ENCODE data around the gene EML3. TPM values are rescaled to one million over a fixed set of nuclear protein-coding genes. Genes with fewer than 3 reads are reported as not detected.

EML3 gene
- 17.4 to 24.3 TPM (median 23.3 TPM) in 5 replicates for total RNA-seq (2022; extraction: Qiagen RNA extraction; ENCODE audit: low read depth)

GRCh38 chr11:62612366-62613290 is at the start of gene EML3, which contains the start of gene ROM1:
Gene EML3 (minus strand): TSS chr11:62612775. CDS start chr11:62612457, 318 bp downstream.
Gene ROM1 (plus strand): TSS chr11:62613257. CDS start chr11:62613282, 25 bp downstream.

GRCh38 chr11:62645946-62646824 is 33.6 kb upstream of the EML3 start, which contains the start of gene GANAB:
Gene GANAB (minus strand): TSS chr11:62646613. CDS start chr11:62646599, 14 bp downstream.

GRCh38 chr11:62621567-62622470 is 9.2 kb upstream of the EML3 start, which contains the start of gene B3GAT3:
Gene B3GAT3 (minus strand): TSS chr11:62621986. CDS start chr11:62621947, 39 bp downstream.

GRCh38 chr11:62601372-62602140 is 11.0 kb downstream of the EML3 start, which contains the start of gene MTA2:
Gene MTA2 (minus strand): TSS chr11:62601865. CDS start chr11:62601450, 415 bp downstream.

GRCh38 chr11:62591448-62592145 is 21.0 kb downstream of the EML3 start, which contains the start of gene TUT1:
Gene TUT1 (minus strand): TSS chr11:62591523. CDS start chr11:62591485, 38 bp downstream.

GRCh38 chr11:62573592-62574362 is 38.8 kb downstream of the EML3 start, which contains the start of gene EEF1G:
Gene EEF1G (minus strand): TSS chr11:62573891. CDS start chr11:62573842, 49 bp downstream.

Other genes starting within 250 kb of the EML3 start
- gene SCGB1A1, start 193.7 kb downstream of the EML3 start, total RNA-seq (2022; extraction: Qiagen RNA extraction; ENCODE audit: low read depth) = not detected in 5 replicates
- 167 to 211 TPM (median 191 TPM) in 5 replicates for gene AHNAK, start 66.0 kb downstream of the EML3 start, total RNA-seq (2022; extraction: Qiagen RNA extraction; ENCODE audit: low read depth)
- gene EEF1G, start 38.9 kb downstream of the EML3 start, total RNA-seq (2022; extraction: Qiagen RNA extraction; ENCODE audit: low read depth) = 1,927 to 2,090 TPM (median 2,005 TPM) in 5 replicates
- gene TUT1, start 21.3 kb downstream of the EML3 start, total RNA-seq (2022; extraction: Qiagen RNA extraction; ENCODE audit: low read depth) = 11.7 to 16.4 TPM (median 14.8 TPM) in 5 replicates
- 87.0 to 95.9 TPM (median 89.9 TPM) in 5 replicates for gene MTA2, start 10.9 kb downstream of the EML3 start, total RNA-seq (2022; extraction: Qiagen RNA extraction; ENCODE audit: low read depth)
- 4.0 to 5.3 TPM (median 4.4 TPM) in 5 replicates for gene ROM1, start 482 bp upstream of the EML3 start, total RNA-seq (2022; extraction: Qiagen RNA extraction; ENCODE audit: low read depth)
- gene B3GAT3, start 9.2 kb upstream of the EML3 start, total RNA-seq (2022; extraction: Qiagen RNA extraction; ENCODE audit: low read depth) = 46.5 to 57.3 TPM (median 51.6 TPM) in 5 replicates
- gene GANAB, start 33.8 kb upstream of the EML3 start, total RNA-seq (2022; extraction: Qiagen RNA extraction; ENCODE audit: low read depth) = 260 to 286 TPM (median 272 TPM) in 5 replicates
- 18.1 to 23.5 TPM (median 21.1 TPM) in 5 replicates for gene INTS5, start 40.5 kb upstream of the EML3 start, total RNA-seq (2022; extraction: Qiagen RNA extraction; ENCODE audit: low read depth)
- 134 to 147 TPM (median 144 TPM) in 5 replicates for gene C11orf98, start 52.4 kb upstream of the EML3 start, total RNA-seq (2022; extraction: Qiagen RNA extraction; ENCODE audit: low read depth)
- 12.2 to 16.7 TPM (median 15.5 TPM) in 5 replicates for gene CSKMT, start 52.5 kb upstream of the EML3 start, total RNA-seq (2022; extraction: Qiagen RNA extraction; ENCODE audit: low read depth)
- 25.7 to 36.5 TPM (median 31.8 TPM) in 5 replicates for gene UQCC3, start 58.9 kb upstream of the EML3 start, total RNA-seq (2022; extraction: Qiagen RNA extraction; ENCODE audit: low read depth)
- 4.4 to 6.6 TPM (median 5.4 TPM) in 5 replicates for gene LBHD1, start 59.5 kb upstream of the EML3 start, total RNA-seq (2022; extraction: Qiagen RNA extraction; ENCODE audit: low read depth)
- gene UBXN1, start 66.3 kb upstream of the EML3 start, total RNA-seq (2022; extraction: Qiagen RNA extraction; ENCODE audit: low read depth) = 103 to 124 TPM (median 116 TPM) in 5 replicates
- gene LRRN4CL, start 76.8 kb upstream of the EML3 start, total RNA-seq (2022; extraction: Qiagen RNA extraction; ENCODE audit: low read depth) = 0.03 to 0.15 TPM (median 0.12 TPM) in 3 of 5 replicates, not detected in the others
- gene BSCL2, start 94.6 kb upstream of the EML3 start, total RNA-seq (2022; extraction: Qiagen RNA extraction; ENCODE audit: low read depth) = 59.2 to 86.7 TPM (median 72.8 TPM) in 5 replicates
- not detected in 5 replicates for gene GNG3, start 94.9 kb upstream of the EML3 start, total RNA-seq (2022; extraction: Qiagen RNA extraction; ENCODE audit: low read depth)
- gene HNRNPUL2, start 114.7 kb upstream of the EML3 start, total RNA-seq (2022; extraction: Qiagen RNA extraction; ENCODE audit: low read depth) = 38.4 to 45.9 TPM (median 43.9 TPM) in 5 replicates
- 25.6 to 36.9 TPM (median 35.6 TPM) in 5 replicates for gene TTC9C, start 115.7 kb upstream of the EML3 start, total RNA-seq (2022; extraction: Qiagen RNA extraction; ENCODE audit: low read depth)
- 2.1 to 2.5 TPM (median 2.1 TPM) in 5 replicates for gene ZBTB3, start 141.4 kb upstream of the EML3 start, total RNA-seq (2022; extraction: Qiagen RNA extraction; ENCODE audit: low read depth)
- gene POLR2G, start 148.8 kb upstream of the EML3 start, total RNA-seq (2022; extraction: Qiagen RNA extraction; ENCODE audit: low read depth) = 167 to 186 TPM (median 179 TPM) in 5 replicates
- 14.1 to 17.7 TPM (median 15.2 TPM) in 5 replicates for gene TAF6L, start 158.6 kb upstream of the EML3 start, total RNA-seq (2022; extraction: Qiagen RNA extraction; ENCODE audit: low read depth)
- 66.9 to 93.0 TPM (median 81.2 TPM) in 5 replicates for gene TMEM179B, start 174.6 kb upstream of the EML3 start, total RNA-seq (2022; extraction: Qiagen RNA extraction; ENCODE audit: low read depth)
- gene TMEM223, start 179.2 kb upstream of the EML3 start, total RNA-seq (2022; extraction: Qiagen RNA extraction; ENCODE audit: low read depth) = 19.0 to 29.4 TPM (median 27.1 TPM) in 5 replicates
- gene NXF1, start 192.7 kb upstream of the EML3 start, total RNA-seq (2022; extraction: Qiagen RNA extraction; ENCODE audit: low read depth) = 44.6 to 59.3 TPM (median 53.9 TPM) in 5 replicates
- gene STX5, start 219.3 kb upstream of the EML3 start, total RNA-seq (2022; extraction: Qiagen RNA extraction; ENCODE audit: low read depth) = 20.5 to 28.2 TPM (median 26.0 TPM) in 5 replicates
- gene TEX54, start 220.1 kb upstream of the EML3 start, total RNA-seq (2022; extraction: Qiagen RNA extraction; ENCODE audit: low read depth) = not detected in 5 replicates
- gene WDR74, start 226.8 kb upstream of the EML3 start, total RNA-seq (2022; extraction: Qiagen RNA extraction; ENCODE audit: low read depth) = 80.1 to 88.6 TPM (median 84.8 TPM) in 5 replicates

All from A549 treated with DMSO at 1 μM for 4 hours (cell line).